ENCODE measurements around the gene PRR12.

PRR12 gene

DNA sequence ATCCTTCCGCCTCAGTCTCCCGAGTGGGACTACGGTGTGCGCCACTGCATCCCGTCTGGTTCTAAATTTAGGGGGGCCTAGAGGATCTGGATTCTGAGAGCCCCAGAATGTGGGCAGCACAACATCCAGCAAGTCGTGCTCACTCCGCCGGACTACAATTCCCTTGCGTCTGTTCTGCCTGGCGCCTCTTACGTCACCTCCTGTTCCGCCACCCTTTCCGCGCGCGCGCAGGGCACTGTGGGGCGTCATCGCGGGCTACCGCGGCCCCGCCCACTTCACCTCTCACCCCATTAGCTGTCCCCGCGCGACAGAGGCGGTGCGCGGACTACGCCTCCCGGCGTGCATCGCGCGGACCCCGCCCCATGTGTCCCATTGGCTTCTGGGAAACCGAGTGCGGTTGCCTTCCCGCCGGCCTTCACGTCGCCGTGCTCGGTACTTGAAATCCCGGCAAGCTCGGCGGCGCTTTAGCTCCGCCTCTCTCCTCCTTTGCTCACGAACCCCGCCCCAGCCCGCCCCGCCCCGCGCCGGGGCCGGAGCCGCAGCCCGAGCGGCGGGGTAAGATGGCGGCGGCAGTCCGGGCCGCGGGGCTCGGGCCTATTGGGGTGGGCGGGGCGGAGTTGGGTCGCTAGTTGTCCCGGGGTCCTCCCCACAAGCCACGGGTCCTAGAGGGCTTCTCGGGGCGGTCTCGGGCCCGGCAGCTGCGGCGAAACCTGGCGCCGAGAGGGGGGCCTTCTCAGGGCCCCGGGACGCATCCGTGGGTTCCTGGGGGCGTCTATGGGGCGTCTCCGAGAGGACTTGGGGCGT lies 50.9 kb downstream of the PRR12 start, which contains the start of gene SCAF1:
TSS of gene SCAF1 (plus strand) at position 522 of the 804 bp plus-strand sequence. CDS start 2,818 bp downstream, outside the sequence.
- in situ Hi-C loops (cut with MboI; ENCODE audit: low sequenced_read_pairs): no loop called here

DNA sequence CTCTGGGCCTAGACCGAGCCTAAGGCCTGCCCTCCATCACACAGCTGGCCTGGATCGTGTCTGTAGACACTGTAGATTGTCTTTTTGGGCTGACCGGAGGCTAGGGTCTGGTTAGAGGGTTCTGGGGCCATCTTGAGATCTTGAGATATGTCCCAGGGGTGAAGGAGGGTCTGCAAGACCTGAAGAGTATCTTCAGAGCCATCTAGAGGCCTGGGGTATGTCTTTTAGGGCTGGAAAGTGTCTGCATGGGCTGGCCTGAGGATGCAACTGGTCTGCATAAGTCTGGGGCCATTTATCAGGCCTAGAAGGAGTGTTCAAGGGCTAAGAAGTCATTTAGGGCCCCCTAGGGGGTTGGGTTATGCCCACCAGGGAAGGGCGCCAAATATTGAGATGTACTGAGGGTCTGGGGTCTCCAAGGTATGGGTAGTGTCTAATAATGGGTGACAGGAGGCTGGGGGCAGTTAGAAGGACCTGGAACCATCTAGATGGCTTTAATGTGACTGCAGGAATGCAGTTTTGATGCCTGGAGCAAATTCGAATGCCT lies 51.6 kb downstream of the PRR12 start:
- in situ Hi-C loops (cut with MboI; ENCODE audit: low sequenced_read_pairs): no loop called here

DNA sequence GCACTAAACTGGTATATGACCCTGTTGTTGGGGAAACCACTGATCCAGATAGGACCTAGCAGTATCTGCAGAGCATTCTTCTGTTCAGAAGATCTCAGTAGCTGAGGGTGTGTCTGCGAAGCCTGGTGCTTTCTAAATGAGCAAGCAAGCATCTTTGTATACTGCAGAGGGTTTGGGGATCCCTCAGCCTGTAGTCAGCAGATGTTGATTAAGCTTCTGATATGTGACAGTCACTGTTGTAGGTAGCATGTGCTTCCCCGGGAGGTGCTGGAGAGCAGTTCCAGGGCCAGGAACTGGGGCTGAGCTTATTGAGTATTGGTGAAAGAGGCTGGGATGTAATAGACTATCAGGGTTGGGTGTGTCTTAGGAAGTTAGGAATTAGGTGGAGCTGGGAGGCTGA lies 52.5 kb downstream of the PRR12 start:
- in situ Hi-C loops (cut with MboI; ENCODE audit: low sequenced_read_pairs): no loop called here

DNA sequence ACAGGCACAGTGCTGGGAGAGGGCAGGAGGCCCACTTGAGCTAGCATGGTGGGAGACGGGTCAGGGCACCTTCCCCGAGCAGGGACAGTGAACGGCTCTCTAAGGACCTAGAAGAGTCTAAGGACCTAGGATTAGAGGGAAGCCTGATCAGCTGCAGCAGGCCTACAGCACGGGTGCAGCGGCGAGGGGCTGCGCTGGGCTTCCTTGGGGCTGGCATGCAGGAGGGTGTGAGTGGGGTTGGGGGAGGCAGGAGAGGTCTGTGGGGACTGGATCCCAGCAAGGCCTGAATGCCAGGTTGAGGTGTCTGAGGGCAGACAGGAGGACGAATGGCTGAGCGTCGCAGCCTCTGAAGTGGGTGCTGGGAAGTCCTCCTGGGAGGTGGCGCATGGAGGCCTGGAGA lies 54.6 kb downstream of the PRR12 start:
- in situ Hi-C loops (cut with MboI; ENCODE audit: low sequenced_read_pairs): no loop called here

DNA sequence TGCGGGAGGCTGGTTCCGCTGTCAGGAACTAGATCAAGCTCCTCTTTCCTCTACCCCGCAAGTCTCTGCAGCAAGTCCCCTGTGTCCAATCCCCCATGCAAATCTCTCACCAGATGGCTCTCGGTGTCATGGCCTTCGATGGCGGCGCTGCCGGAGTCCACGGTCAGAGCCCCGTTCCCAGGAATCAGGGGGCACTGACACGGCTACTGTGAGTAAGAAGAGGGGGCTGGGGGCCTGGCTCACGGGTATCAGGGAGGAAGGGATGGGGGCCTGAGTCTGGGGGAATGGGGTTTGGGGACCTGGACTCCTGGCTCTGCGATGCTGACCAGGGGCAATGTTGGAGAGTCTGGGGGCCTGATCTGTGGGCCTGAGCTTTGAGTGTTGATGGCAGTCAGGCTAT lies 55.0 kb downstream of the PRR12 start:
- in situ Hi-C loops (cut with MboI; ENCODE audit: low sequenced_read_pairs): no loop called here

DNA sequence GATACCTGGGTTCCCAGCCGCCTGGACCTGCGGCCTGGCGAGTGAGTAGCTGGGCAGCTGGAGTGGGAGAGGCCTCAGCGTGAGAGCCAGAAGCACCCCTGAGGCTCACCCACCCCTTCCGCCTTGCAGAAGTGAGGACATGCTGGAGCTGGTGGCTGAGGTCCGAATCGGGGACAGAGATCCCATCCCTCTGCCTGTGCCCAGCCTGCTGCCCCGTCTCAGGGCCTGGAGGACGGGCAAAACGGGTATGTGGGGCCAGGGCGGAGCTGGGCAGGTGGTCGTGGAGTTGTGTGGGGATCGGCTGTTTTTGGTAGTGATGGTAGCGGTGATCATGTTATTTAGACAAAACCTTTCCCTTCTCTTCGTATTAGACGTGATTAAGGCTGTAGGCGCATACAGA lies 55.6 kb downstream of the PRR12 start:
- in situ Hi-C loops (cut with MboI; ENCODE audit: low sequenced_read_pairs): no loop called here

DNA sequence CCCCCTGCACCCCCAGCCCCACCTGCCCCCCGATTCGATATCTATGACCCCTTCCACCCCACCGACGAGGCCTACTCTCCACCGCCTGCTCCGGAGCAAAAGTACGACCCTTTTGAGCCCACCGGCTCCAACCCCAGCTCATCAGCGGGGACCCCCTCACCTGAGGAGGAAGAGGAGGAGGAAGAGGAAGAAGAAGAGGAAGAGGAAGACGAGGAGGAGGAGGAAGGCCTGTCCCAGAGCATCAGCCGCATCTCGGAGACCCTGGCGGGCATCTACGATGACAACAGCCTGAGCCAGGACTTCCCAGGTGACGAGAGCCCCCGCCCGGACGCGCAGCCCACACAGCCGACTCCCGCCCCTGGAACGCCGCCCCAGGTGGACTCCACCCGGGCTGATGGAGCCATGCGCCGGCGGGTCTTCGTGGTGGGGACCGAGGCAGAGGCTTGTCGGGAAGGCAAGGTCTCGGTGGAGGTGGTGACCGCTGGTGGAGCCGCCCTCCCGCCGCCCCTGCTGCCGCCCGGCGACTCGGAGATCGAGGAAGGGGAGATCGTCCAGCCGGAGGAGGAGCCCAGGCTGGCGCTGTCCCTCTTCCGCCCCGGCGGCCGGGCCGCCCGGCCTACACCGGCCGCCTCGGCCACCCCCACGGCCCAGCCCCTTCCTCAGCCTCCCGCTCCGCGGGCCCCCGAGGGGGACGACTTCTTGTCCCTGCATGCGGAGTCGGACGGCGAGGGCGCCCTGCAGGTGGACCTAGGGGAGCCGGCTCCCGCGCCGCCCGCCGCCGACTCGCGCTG lies 60.2 kb downstream of the PRR12 start:
- in situ Hi-C loops (cut with MboI; ENCODE audit: low sequenced_read_pairs): no loop called here

DNA sequence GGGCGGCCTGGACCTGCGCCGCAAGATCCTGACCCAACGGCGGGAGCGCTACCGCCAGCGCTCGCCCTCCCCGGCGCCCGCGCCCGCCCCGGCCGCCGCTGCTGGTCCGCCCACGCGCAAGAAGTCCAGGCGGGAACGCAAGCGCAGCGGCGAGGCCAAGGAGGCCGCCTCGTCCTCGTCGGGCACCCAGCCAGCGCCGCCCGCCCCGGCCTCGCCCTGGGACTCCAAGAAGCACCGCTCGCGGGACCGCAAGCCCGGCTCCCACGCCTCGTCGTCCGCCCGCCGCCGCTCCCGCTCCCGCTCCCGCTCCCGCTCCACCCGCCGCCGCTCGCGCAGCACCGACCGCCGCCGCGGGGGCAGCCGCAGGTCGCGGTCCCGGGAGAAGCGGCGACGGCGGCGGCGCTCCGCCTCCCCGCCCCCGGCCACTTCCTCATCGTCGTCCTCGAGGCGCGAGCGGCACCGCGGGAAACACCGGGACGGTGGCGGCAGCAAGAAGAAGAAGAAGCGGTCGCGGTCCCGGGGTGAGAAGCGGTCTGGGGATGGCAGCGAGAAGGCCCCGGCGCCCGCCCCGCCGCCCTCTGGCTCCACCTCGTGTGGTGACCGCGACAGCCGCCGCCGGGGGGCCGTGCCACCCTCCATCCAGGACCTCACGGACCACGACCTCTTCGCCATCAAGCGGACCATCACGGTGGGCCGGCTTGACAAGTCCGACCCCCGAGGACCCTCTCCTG lies 61.0 kb downstream of the PRR12 start:
- in situ Hi-C loops (cut with MboI; ENCODE audit: low sequenced_read_pairs): no loop called here

DNA sequence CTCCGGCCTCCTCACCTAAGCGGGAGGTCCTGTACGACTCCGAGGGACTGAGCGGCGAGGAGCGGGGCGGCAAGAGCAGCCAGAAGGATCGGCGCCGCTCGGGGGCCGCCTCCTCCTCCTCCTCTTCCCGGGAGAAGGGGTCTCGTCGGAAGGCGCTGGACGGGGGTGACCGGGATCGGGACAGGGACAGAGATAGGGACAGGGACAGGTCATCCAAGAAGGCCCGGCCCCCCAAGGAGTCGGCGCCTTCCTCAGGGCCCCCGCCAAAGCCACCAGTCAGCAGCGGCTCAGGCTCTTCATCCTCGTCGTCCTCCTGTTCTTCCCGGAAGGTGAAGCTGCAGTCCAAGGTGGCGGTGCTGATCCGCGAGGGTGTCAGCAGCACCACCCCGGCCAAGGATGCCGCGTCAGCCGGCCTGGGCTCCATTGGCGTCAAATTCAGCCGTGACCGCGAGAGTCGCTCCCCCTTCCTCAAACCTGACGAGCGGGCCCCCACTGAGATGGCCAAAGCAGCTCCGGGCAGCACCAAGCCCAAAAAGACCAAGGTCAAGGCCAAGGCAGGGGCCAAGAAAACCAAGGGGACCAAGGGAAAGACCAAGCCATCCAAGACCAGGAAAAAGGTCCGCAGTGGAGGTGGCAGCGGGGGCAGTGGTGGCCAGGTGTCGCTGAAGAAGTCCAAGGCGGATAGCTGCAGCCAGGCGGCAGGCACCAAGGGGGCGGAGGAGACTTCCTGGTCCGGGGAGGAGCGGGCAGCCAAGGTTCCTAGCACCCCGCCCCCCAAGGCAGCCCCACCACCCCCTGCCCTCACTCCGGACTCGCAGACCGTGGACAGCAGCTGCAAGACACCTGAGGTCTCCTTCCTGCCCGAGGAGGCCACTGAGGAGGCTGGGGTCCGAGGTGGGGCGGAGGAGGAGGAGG lies 61.8 kb downstream of the PRR12 start:
- in situ Hi-C loops (cut with MboI; ENCODE audit: low sequenced_read_pairs): no loop called here

DNA sequence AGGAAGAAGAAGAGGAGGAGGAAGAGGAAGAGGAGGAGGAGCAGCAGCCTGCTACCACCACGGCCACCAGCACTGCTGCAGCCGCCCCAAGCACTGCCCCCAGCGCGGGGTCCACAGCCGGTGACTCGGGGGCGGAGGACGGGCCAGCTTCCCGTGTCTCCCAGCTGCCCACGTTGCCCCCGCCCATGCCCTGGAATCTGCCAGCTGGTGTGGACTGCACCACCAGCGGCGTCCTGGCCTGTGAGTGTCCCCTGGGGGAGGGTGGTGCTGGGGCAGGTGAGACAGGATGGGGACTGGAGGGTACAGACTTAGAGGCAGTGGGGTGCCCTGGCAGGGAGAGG lies 62.5 kb downstream of the PRR12 start:
- in situ Hi-C loops (cut with MboI; ENCODE audit: low sequenced_read_pairs): no loop called here

DNA sequence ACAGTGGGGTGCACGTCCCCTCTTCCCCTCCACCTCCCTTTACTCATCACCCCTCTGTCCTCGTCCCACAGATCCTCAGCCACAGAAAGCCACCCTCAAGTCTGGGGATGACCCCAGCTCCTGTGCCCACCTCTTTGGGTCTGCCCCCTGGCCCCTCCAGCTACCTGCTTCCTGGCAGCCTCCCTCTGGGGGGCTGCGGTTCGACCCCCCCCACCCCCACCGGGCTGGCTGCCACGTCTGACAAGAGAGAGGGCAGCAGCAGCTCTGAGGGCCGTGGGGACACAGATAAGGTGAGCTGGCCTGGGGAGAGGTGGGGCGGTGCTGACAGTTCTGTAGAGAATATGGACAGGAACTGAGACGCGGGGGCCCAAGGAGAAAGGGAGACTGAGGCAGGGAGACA lies 63.6 kb downstream of the PRR12 start:
- in situ Hi-C loops (cut with MboI; ENCODE audit: low sequenced_read_pairs): no loop called here

DNA sequence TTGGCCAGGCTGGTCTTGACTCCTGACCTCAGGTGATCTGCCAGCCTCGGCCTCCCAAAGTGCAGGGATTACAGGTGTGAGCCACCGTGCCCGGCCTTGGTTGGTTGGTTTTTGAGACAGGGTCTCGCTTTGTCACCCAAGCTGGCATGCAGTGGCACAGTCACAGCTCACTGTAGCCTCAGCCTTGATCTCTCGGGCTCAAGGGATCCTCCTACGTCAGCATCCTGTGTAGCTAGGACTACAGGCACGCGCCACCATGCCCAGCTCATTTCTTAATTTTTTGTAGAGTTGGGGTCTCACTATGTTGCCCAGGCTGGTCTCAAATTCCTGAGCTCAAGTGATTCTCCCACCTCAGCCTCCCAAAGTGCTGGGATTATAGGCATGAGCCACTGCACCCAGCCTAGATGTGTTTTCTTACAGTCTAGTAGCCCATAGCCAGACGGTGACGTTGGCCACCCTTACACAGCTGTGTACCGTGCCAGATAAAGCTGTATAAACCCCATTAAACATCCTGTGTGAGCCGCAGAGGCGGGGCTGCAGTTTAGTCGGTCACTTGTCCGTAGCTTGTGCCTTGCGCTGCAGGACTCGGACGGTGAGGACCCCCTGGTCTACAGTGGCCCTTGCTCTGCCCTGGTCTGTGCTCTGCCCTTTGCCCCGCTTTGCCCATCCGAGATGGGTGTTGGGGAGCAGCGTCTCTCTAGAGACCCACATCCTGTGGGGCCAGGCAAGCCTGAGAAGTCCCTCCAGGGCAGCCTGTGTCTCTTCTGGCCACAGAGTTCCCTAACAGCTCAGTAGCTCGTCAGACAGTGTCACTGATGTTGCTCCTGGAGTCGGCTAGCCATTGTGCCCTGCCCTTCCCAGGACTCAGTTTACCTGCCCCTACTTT lies 64.8 kb downstream of the PRR12 start:
- in situ Hi-C loops (cut with MboI; ENCODE audit: low sequenced_read_pairs): no loop called here

DNA sequence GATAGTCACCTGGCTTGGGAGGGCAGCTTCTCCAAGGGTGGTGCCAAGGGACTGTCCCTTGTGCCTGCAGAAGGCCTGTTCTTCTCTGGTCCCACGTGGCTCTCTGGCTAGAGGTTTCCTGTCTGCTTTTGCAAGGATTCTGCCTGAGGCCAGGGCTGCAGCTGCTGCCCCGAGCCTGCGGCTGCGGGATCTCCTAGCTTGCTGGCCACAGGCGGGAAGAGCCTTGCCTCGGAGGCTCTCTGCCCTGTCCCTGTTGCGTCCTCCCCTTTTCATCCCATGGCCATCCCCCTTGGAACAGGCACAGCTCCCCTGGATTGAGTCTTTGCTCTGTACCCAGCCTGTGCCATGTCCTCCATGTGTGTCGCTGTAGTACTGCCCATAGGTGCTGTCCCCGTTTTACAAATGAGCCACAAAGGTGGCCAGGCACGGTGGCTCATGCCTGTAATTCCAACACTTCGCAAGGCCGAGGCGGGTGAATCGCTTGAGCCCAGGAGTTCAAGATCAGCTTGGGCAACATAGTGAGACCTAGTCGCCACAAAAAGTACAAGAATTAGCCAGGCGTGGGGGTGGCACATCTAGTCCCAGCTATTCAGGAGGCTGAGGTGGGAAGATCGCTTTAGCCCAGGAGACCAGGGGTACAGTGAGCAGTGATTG lies 65.6 kb downstream of the PRR12 start:
- in situ Hi-C loops (cut with MboI; ENCODE audit: low sequenced_read_pairs): no loop called here

DNA sequence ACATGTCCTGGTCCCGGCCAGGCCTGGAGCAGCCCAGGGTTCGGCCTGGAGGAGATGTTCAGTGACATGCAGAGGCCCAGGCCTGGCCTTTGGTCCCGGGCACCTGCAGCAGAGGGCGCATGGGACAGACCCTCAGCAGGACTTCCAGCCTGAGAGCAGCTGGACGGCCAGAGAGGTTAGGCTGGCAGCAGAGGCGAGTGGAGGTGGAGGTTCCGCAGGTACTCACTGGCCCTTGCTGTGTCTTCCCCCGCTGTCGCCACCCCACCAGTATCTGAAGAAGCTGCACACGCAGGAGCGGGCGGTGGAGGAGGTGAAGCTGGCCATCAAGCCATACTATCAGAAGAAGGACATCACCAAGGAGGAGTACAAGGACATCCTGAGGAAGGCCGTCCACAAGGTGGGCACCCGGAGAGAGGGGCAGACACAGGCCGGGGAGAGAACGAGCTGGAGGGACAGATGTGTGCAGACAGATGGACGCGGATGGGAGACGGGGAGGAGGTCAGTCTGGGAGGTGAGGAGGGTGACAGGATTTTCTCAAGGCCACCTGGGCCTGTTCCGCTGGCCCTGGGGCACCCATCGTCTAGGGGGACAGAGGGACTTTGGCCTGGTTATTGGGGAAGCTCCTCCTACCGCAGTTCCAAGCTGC lies 66.6 kb downstream of the PRR12 start:
- in situ Hi-C loops (cut with MboI; ENCODE audit: low sequenced_read_pairs): no loop called here

DNA sequence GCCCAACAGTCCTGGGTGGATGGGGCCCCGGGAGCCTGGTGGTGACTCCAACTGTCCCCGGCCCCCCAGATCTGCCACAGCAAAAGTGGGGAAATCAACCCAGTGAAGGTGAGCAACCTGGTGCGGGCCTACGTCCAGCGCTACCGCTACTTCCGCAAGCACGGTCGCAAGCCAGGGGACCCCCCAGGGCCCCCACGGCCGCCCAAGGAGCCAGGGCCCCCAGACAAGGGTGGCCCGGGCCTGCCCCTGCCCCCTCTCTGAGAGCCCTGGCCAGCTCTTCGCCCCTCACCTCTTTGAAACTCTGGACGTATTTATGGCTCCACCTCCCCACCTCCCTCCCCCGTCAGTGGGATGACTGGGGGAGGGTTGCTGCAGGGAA lies 67.1 kb downstream of the PRR12 start:
- in situ Hi-C loops (cut with MboI; ENCODE audit: low sequenced_read_pairs): no loop called here

DNA sequence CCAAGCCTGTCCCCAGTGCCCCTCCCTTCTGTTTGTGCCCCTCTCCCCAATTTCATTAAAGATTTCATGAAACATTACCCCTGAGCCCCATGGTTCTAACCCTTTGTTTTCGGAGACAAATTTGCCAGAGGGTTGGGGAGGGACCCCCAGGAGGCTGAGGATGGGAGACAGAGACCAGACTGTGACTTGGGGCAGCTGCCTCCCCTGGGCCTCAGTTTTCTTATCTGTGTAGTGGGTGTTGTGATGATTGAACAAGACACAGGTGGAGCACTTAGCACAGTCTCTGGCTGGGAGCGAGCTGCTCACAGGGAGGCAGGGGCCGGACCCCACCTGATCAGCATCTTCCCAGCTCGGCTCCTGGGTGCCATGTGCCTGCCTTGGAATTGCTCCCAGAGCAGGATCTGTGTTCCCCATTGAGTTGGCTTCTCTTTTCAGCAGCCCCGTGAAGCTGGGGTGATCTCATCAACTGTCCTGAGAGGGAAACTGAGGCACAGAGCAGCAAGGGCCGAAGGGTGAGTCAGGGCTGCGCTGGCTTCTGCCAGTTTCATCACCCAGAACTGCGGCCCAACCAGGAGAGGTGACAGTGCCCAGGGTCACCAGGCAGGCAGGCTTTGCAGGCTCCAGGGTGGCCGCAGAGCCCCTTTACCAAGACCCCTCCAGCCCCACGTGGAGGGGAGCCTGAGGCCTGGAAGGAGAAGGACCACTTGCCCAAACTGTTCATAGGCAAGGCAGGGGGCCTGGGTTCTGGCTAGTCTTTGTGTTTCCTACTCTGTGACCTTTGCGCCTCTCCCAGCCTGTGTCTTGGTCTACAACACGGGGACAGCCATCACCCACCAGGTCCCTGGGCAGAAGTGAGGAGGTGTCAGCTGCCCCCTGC lies 67.8 kb downstream of the PRR12 start:
- in situ Hi-C loops (cut with MboI; ENCODE audit: low sequenced_read_pairs): no loop called here

DNA sequence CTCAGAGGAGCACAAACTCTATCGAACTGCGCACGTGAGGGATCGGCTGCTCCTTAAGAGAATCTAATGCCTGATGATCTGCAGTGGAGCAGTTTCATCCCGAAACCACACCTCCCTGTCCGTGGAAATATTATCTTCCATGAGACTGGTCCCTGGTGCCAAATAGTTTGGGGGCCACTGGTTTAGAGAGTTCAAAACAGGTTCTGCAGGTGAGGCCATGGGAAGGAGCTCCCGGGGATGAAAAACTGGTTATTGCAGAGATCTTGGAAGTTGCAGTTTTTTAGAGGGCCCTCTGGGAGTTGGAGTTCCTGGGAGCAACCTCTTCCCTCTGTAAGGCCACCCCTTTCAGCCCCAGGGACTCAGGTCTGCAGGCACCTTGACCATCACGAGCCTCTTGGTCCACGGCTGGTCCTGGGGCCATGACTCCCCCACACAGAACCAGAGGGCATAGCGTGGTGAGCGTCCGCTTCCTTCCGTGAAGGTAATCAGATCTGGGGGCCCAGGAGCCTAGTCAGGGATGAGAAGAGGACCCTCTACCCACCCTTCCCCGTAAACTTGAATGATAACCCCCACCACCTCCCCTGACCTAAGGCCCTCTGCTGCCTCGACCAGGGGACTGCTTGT lies 69.5 kb downstream of the PRR12 start:
- in situ Hi-C loops (cut with MboI; ENCODE audit: low sequenced_read_pairs): no loop called here

Data from hTERT RPE-1 (cell line).